Neuronal stem cell (in vitro differentiated cells): ENCODE measurements around the gene PGS1.

Experiments
- DNase-seq: peaks from one replicate; pipeline ENCODE4 v3.0.0-alpha.2; 2013; ENCODE audit warnings: low spot score
- H2AFZ ChIP-seq: one replicate; pipeline ENCODE4 v1.6.1; 2013; ENCODE audit warnings: mild to moderate bottlenecking, low read length, inconsistent platforms
- H2AK5ac ChIP-seq: 2 replicates; pipeline ENCODE4 v1.6.1; 2013; ENCODE audit warnings: low read depth, mild to moderate bottlenecking, inconsistent platforms, low read length, moderate library complexity, mixed read lengths
- H2BK120ac ChIP-seq: 2 replicates; pipeline ENCODE4 v1.6.1; 2013; ENCODE audit warnings: low read depth, mild to moderate bottlenecking, inconsistent platforms, low read length, moderate library complexity, mixed read lengths
- H2BK12ac ChIP-seq: one replicate; pipeline ENCODE4 v1.6.1; 2013; ENCODE audit warnings: low read length, inconsistent platforms
- H2BK15ac ChIP-seq: 2 replicates; pipeline ENCODE4 v1.6.1; 2013; ENCODE audit warnings: mild to moderate bottlenecking, low read length, inconsistent platforms, mixed read lengths
- H2BK5ac ChIP-seq: one replicate; pipeline ENCODE4 v1.6.1; 2013; ENCODE audit warnings: inconsistent platforms, mild to moderate bottlenecking, low read length, moderate library complexity
- H3K14ac ChIP-seq: one replicate; pipeline ENCODE4 v1.6.1; 2013; ENCODE audit warnings: low read length, inconsistent platforms
- H3K18ac ChIP-seq: 2 replicates; pipeline ENCODE4 v1.6.1; 2013; ENCODE audit warnings: low read length, inconsistent platforms
- H3K23ac ChIP-seq: 2 replicates; pipeline ENCODE4 v1.6.1; 2013; ENCODE audit warnings: low read depth, mild to moderate bottlenecking, mixed read lengths, low read length, inconsistent platforms; ENCODE audit not compliant: poor library complexity
- H3K27ac ChIP-seq: replicated peaks from 3 replicates; pipeline ENCODE4 v1.5.1; 2013; ENCODE audit warnings: low read length, inconsistent platforms
- H3K27me3 ChIP-seq, 3 experiments: 2 replicates each; pipeline ENCODE4 v1.6.1; 2013; ENCODE audit warnings: low read length in 3 of 3, mild to moderate bottlenecking in 2 of 3, inconsistent platforms in 1 of 3, low read depth in 1 of 3, mixed read lengths in 1 of 3, moderate library complexity in 1 of 3; ENCODE audit not compliant: control insufficient read depth in 3 of 3, insufficient read depth in 3 of 3
- H3K36me3 ChIP-seq, 2 donors: replicated peaks in 1 of 2; 2 replicates each; pipeline ENCODE4 v1.6.1; 2013; ENCODE audit warnings: low read length in 2 of 2; ENCODE audit not compliant: control insufficient read depth in 2 of 2, insufficient read depth in 2 of 2
- H3K4ac ChIP-seq: 2 replicates; pipeline ENCODE4 v1.6.1; 2013; ENCODE audit warnings: inconsistent platforms, mild to moderate bottlenecking, low read length, moderate library complexity
- H3K4me1 ChIP-seq, 2 donors: 1 replicate in 1 of 2; 2 replicates in 1 of 2; pipeline ENCODE4 v1.6.1; 2013; ENCODE audit warnings: low read length in 2 of 2, low read depth in 1 of 2; ENCODE audit not compliant: control insufficient read depth in 2 of 2, insufficient read depth in 1 of 2
- H3K4me2 ChIP-seq: one replicate; pipeline ENCODE4 v1.6.1; 2013; ENCODE audit warnings: mild to moderate bottlenecking, low read length, inconsistent platforms; ENCODE audit not compliant: insufficient read depth, poor library complexity, severe bottlenecking
- H3K4me3 ChIP-seq, 2 donors: 2 replicates each; pipeline ENCODE4 v1.5.1; 2013; ENCODE audit warnings: low read length in 2 of 2, mild to moderate bottlenecking in 2 of 2, inconsistent platforms in 1 of 2, moderate library complexity in 1 of 2
- H3K79me1 ChIP-seq: one replicate; pipeline ENCODE4 v1.6.1; 2013; ENCODE audit warnings: low read depth, mild to moderate bottlenecking, inconsistent platforms, low read length, moderate library complexity
- H3K9ac ChIP-seq: one replicate; pipeline ENCODE4 v1.6.1; 2013; ENCODE audit warnings: mild to moderate bottlenecking, low read depth, low read length, inconsistent platforms; ENCODE audit not compliant: poor library complexity
- H3K9me3 ChIP-seq, 2 donors: replicated peaks in 1 of 2; 2 replicates each; pipeline versions ENCODE3 to v1.6.1; 2013; ENCODE audit warnings: low read length in 2 of 2, mild to moderate bottlenecking in 2 of 2, inconsistent platforms in 1 of 2, low read depth in 1 of 2, mixed read lengths in 1 of 2, moderate library complexity in 1 of 2; ENCODE audit not compliant: control insufficient read depth in 2 of 2, insufficient read depth in 1 of 2
- H4K8ac ChIP-seq: one replicate; pipeline ENCODE4 v1.6.1; 2013; ENCODE audit warnings: low read depth, mild to moderate bottlenecking, inconsistent platforms, low read length, moderate library complexity
- H4K91ac ChIP-seq: one replicate; pipeline ENCODE4 v1.6.1; 2013; ENCODE audit warnings: low read length, low read depth, mild to moderate bottlenecking, inconsistent platforms; ENCODE audit not compliant: poor library complexity
- WGBS, 2 donors: extraction: QIAGEN DNeasy Blood & Tissue Kit; methylation state at CpG; one replicate each; pipeline ENCODE4 v1.1.7; 2013; ENCODE audit warnings: missing lambda C conversion rate in 2 of 2, mixed read lengths in 1 of 2; ENCODE audit not compliant: insufficient read length in 2 of 2, insufficient replicate concordance in 1 of 2; ENCODE audit errors: extremely low coverage in 2 of 2; 5-methylcytosine and 5-hydroxymethylcytosine counted together

PGS1 gene

GRCh38 chr17:78362671-78363070 lies 15.8 kb upstream of the PGS1 start:
- H3K79me1 ChIP-seq = peaks cover 12% of the 10 kb centered on the region
- H4K8ac ChIP-seq = no peak overlapping the region
- H2BK120ac ChIP-seq = peak overlapping the region; percentile 98
- no peak for DNase-seq
- peak overlapping the region; percentile 12 for H2BK12ac ChIP-seq
- no peak overlapping the region for H3K14ac ChIP-seq
- H2BK15ac ChIP-seq = peak overlapping the region; percentile 14
- WGBS, 2 donors = no CpG with 5 or more reads among the region's 7 CpGs
- H3K23ac ChIP-seq = no peak overlapping the region
- H4K91ac ChIP-seq = no peak overlapping the region
- no peak overlapping the region for H3K27ac ChIP-seq
- H3K36me3 ChIP-seq = peaks cover 6 to 14% of the 10 kb centered on the region in 2 donors
- H3K4ac ChIP-seq = no peak overlapping the region
- no peak overlapping the region for H3K4me3 ChIP-seq
- H3K4me1 ChIP-seq = peaks cover 52 to 53% of the 10 kb centered on the region in 2 donors
- H3K9ac ChIP-seq = no peak overlapping the region
- peak overlapping the region; percentile 66 for H2AK5ac ChIP-seq
- H3K9me3 ChIP-seq = no peaks in the 10 kb centered on the region
- H2AFZ ChIP-seq = no peak overlapping the region
- H2BK5ac ChIP-seq = no peak overlapping the region
- H3K18ac ChIP-seq = peak overlapping the region; percentile 9
- no peak overlapping the region for H3K4me2 ChIP-seq
- H3K27me3 ChIP-seq = no peaks in the 10 kb centered on the region

- H4K8ac ChIP-seq = no peak overlapping the region
- no peaks in the 10 kb centered on the region for H3K36me3 ChIP-seq
- peak overlapping the region; percentile 31 for H3K4me2 ChIP-seq
- no peak for DNase-seq
- H2BK15ac ChIP-seq = peak overlapping the region; percentile 96
- peak overlapping the region; percentile 99 for H2BK12ac ChIP-seq
- H3K9ac ChIP-seq = peak overlapping the region; percentile 85
- no peaks in the 10 kb centered on the region for H3K27me3 ChIP-seq
- peaks cover 49 to 54% of the 10 kb centered on the region in 2 donors for H3K4me1 ChIP-seq
- peak overlapping the region; percentile 100 for H2BK5ac ChIP-seq
- peak overlapping the region; percentile 100 for H4K91ac ChIP-seq
- H2BK120ac ChIP-seq = peak overlapping the region; percentile 100
- H3K9me3 ChIP-seq = no peaks in the 10 kb centered on the region
- no peaks in the 10 kb centered on the region for H3K79me1 ChIP-seq
- no CpG with 5 or more reads among the region's 26 CpGs for WGBS, 2 donors
- peak overlapping the region; percentile 99 for H3K14ac ChIP-seq
- peak overlapping the region; percentile 100 for H3K4ac ChIP-seq
- no peak overlapping the region for H2AFZ ChIP-seq
- peak overlapping the region in 1 of 2 donors; percentile 10 for H3K4me3 ChIP-seq
- H2AK5ac ChIP-seq = peak overlapping the region; percentile 100
- H3K23ac ChIP-seq = peak overlapping the region; percentile 52
- H3K18ac ChIP-seq = peak overlapping the region; percentile 100
- H3K27ac ChIP-seq = peak overlapping the region; percentile 99
Observed at GRCh38 chr17:78364436-78365281, 13.8 kb upstream of the PGS1 start.

- Histone ChIP-seq H3K23ac (peak overlapping the region; percentile 52), H2BK5ac (peak overlapping the region; percentile 100), H2AK5ac (peak overlapping the region; percentile 100), H3K79me1 (no peaks in the 10 kb centered on the region), H3K9ac (peak overlapping the region; percentile 6), H4K91ac (peak overlapping the region; percentile 100), H3K27me3 (no peaks in the 10 kb centered on the region), H3K9me3 (no peaks in the 10 kb centered on the region), H3K36me3 (no peaks in the 10 kb centered on the region), H2AFZ (peak overlapping the region; percentile 19), H3K4me3 (peak overlapping the region in 1 of 2 donors; percentile 29), H2BK15ac (peak overlapping the region; percentile 96), H2BK12ac (peak overlapping the region; percentile 99), H4K8ac (no peak overlapping the region), H3K14ac (no peak overlapping the region), H3K4ac (peak overlapping the region; percentile 60), H2BK120ac (peak overlapping the region; percentile 100), H3K27ac (peak overlapping the region; percentile 99), H3K18ac (peak overlapping the region; percentile 100), H3K4me1 (peaks cover 55 to 61% of the 10 kb centered on the region in 2 donors), H3K4me2 (peak overlapping the region; percentile 65)
- DNase-seq = peak; percentile 96
- WGBS, 2 donors = no CpG with 5 or more reads among the region's 16 CpGs
Observed at GRCh38 chr17:78365561-78366108, 12.8 kb upstream of the PGS1 start.
